Measurements from ENCODE around the gene ARID1B. TPM values are rescaled to one million over a fixed set of nuclear protein-coding genes. Genes with fewer than 3 reads are reported as not detected.

Gene ARID1B
- total and polyA plus RNA-seq, 9 of the 15 experiments (the other 6 are each of a cell fraction or from before 2014, with no cell fraction given), result 12.5 to 50.5 (median 25.8) TPM

GRCh38 chr6:156988276-156989158 is 211.3 kb downstream of the ARID1B start (continued):
- TF ChIP-seq RFX1 (IDR thresholded peaks at IDR 0.05), result no peak
- no peak for TF ChIP-seq CHCHD3 (CRISPR knock-in tag; IDR thresholded peaks at IDR 0.05)
- 0 out of 2 replicates have a peak, but pooled peaks have one; percentile 22 for TF ChIP-seq GABPB1 (CRISPR knock-in tag; IDR thresholded peaks at IDR 0.05)
- no peak for TF ChIP-seq NCOA2 (IDR thresholded peaks at IDR 0.05; ENCODE audit: partially characterized antibody in 2 of 2)
- TF ChIP-seq ZNF197 (CRISPR knock-in tag; IDR thresholded peaks at IDR 0.05; ENCODE audit: low read depth), result no peak
- TF ChIP-seq ZNF518B (CRISPR knock-in tag; IDR thresholded peaks at IDR 0.05), result no peak
- no peak for TF ChIP-seq JUNB (CRISPR knock-in tag; conservative IDR thresholded peaks at IDR 0.05)
- TF ChIP-seq SP2 (IDR thresholded peaks at IDR 0.05; ENCODE audit: extremely low read depth, low read depth, low read length, poor library complexity, severe bottlenecking), result no peak
- TF ChIP-seq SRSF1 (IDR thresholded peaks at IDR 0.05; ENCODE audit: low read depth, low read length), result no peak
- TF ChIP-seq KLF1 (tag; IDR thresholded peaks at IDR 0.05), result no peak
- peak; percentile 75 for TF ChIP-seq TFAP4 (CRISPR knock-in tag; IDR thresholded peaks at IDR 0.05; ENCODE audit: borderline replicate concordance)
- no peak for TF ChIP-seq FOXK1 (CRISPR knock-in tag; IDR thresholded peaks at IDR 0.05; ENCODE audit: borderline replicate concordance)
- TF ChIP-seq ZNF124 (CRISPR knock-in tag; IDR thresholded peaks at IDR 0.05), result no peak
- TF ChIP-seq, protein P1, sequence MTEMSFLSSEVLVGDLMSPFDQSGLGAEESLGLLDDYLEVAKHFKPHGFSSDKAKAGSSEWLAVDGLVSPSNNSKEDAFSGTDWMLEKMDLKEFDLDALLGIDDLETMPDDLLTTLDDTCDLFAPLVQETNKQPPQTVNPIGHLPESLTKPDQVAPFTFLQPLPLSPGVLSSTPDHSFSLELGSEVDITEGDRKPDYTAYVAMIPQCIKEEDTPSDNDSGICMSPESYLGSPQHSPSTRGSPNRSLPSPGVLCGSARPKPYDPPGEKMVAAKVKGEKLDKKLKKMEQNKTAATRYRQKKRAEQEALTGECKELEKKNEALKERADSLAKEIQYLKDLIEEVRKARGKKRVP (CRISPR knock-in tag; IDR thresholded peaks at IDR 0.05), result no peak
- TF ChIP-seq, protein P2, sequence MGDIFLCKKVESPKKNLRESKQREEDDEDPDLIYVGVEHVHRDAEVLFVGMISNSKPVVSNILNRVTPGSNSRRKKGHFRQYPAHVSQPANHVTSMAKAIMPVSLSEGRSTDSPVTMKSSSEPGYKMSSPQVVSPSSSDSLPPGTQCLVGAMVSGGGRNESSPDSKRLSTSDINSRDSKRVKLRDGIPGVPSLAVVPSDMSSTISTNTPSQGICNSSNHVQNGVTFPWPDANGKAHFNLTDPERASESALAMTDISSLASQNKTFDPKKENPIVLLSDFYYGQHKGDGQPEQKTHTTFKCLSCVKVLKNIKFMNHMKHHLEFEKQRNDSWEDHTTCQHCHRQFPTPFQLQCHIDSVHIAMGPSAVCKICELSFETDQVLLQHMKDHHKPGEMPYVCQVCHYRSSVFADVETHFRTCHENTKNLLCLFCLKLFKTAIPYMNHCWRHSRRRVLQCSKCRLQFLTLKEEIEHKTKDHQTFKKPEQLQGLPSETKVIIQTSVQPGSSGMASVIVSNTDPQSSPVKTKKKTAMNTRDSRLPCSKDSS (IDR thresholded peaks at IDR 0.05; ENCODE audit: low read depth, partially characterized antibody), result no peak
- peak in 1 of 3 experiments; percentile 32 for TF ChIP-seq YY1 (IDR thresholded peaks at IDR 0.05; ENCODE audit: borderline replicate concordance in 1 of 3, control insufficient read depth in 1 of 3, extremely low read depth in 1 of 3, insufficient read depth in 3 of 3, insufficient read length in 1 of 3, insufficient replicate concordance in 2 of 3, low read depth in 1 of 3, low read length in 2 of 3)
